HUES64 (cell line): ENCODE measurements around the gene ADM5.

Experiments
- H3K27ac ChIP-seq: 2 replicates; pipeline ENCODE4 v1.7.0; 2013; ENCODE audit warnings: low read depth, low read length, inconsistent platforms
- H3K27me3 ChIP-seq: 2 replicates; pipeline ENCODE4 v1.6.1; 2013; ENCODE audit warnings: mild to moderate bottlenecking, low read length; ENCODE audit not compliant: insufficient read depth
- H3K36me3 ChIP-seq: 2 replicates; pipeline ENCODE4 v1.6.1; 2013; ENCODE audit warnings: mild to moderate bottlenecking, low read length; ENCODE audit not compliant: insufficient read depth
- H3K4me1 ChIP-seq: 2 replicates; pipeline ENCODE4 v1.6.1; 2013; ENCODE audit warnings: mild to moderate bottlenecking, low read length, moderate library complexity; ENCODE audit not compliant: insufficient read depth
- H3K4me3 ChIP-seq: 2 replicates; pipeline ENCODE4 v1.5.1; 2013; ENCODE audit warnings: mild to moderate bottlenecking, low read length, moderate library complexity
- H3K9ac ChIP-seq: 2 replicates; pipeline ENCODE4 v1.6.1; 2013; ENCODE audit warnings: mild to moderate bottlenecking, low read depth, low read length
- H3K9me3 ChIP-seq: 2 replicates; pipeline ENCODE4 v1.6.1; 2013; ENCODE audit warnings: low read depth, low read length; ENCODE audit not compliant: insufficient read depth
- WGBS: fragments of 150-250, 120-280 bp; methylation state at CpG from one replicate; pipeline ENCODE4 v1.1.7; 2013; ENCODE audit warnings: missing lambda C conversion rate; 5-methylcytosine and 5-hydroxymethylcytosine counted together

The ADM5 gene

GRCh38 chr19:49676136-49676783 lies 13.1 kb upstream of the ADM5 start:
- Histone ChIP-seq H3K4me1 (peaks cover 10% of the 10 kb centered on the region), H3K27me3 (no peaks in the 10 kb centered on the region), H3K36me3 (peaks cover 16% of the 10 kb centered on the region), H3K27ac (peak overlapping the region; percentile 100), H3K4me3 (peak overlapping the region; percentile 99), H3K9me3 (no peaks in the 10 kb centered on the region), H3K9ac (peak overlapping the region; percentile 100)
- WGBS, result under 1% methylated on average over 27 of the region's 27 CpGs

- no peaks in the 10 kb centered on the region for H3K27me3 ChIP-seq
- no peaks in the 10 kb centered on the region for H3K9me3 ChIP-seq
- peaks cover 20% of the 10 kb centered on the region for H3K36me3 ChIP-seq
- peaks cover 10% of the 10 kb centered on the region for H3K4me1 ChIP-seq
- WGBS, result under 1% methylated on average over 34 of the region's 34 CpGs
- peak overlapping the region; percentile 100 for H3K9ac ChIP-seq
- peak overlapping the region; percentile 100 for H3K27ac ChIP-seq
- peak overlapping the region; percentile 99 for H3K4me3 ChIP-seq
Measured at GRCh38 chr19:49676784-49677230, 12.6 kb upstream of the ADM5 start.

- Histone ChIP-seq H3K4me3 (peak within 1 kb of the TSS; percentile 99), H3K36me3 (peaks cover 25% of the 10 kb centered on the region), H3K27me3 (no peaks in the 10 kb centered on the region), H3K9ac (peak within 1 kb of the TSS; percentile 100), H3K27ac (peak within 1 kb of the TSS; percentile 100), H3K9me3 (no peaks in the 10 kb centered on the region), H3K4me1 (peaks cover 10% of the 10 kb centered on the region)
- under 1% methylated on average over 41 of the region's 57 CpGs for WGBS
Measured at GRCh38 chr19:49677231-49677900, 12.0 kb upstream of the ADM5 start, which contains the start of gene PRMT1. Gene PRMT1, plus strand, starts transcription at chr19:49677271. Its CDS starts 10 bp downstream, at chr19:49677281.

DNA sequence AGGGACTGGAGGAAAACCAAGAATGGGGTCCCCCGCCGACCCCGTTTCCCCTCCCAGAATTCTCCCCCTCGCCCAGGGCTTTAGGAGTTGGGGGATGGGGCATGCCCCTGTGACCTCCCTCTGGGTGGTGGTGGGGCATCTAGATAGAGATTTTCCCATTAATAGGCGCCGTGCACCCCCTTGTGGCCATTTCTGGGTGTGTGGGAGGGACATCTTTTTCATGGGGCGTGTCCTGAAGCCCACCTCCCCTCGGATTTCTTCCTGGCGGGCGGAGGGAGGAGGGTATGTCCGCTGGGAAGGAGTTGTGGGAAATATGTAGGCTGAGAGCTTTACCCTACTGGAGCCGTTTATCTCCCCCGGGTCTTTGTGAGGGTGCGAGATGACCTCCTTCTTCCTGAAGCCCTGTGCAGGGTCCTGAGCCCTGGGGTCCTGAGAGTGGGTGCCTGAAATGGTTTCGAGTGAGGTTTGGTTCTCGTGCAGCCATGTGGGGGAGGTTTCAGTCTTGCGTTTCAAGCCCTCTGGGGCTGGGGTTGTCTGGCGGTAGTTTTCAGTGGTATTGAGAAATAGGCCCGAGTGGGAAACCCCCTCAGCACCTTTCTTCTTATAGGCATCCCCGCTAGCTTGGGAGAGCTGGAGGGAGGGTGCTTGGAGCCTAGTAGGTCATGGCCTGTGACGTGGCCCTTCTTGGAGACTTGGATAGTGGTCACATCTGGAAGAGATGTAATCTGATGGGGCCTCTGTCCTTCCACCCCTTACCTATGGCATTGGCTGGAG lies 11.3 kb upstream of the ADM5 start:
- Histone ChIP-seq H3K4me3 (peak overlapping the region; percentile 99), H3K36me3 (peaks cover 33% of the 10 kb centered on the region), H3K9ac (peak overlapping the region; percentile 100), H3K27ac (peak overlapping the region; percentile 100), H3K27me3 (no peaks in the 10 kb centered on the region), H3K4me1 (peaks cover 10% of the 10 kb centered on the region), H3K9me3 (no peaks in the 10 kb centered on the region)
- WGBS, result 4% methylated on average over 17 of the region's 21 CpGs

GRCh38 chr19:49678985-49679770 lies 10.2 kb upstream of the ADM5 start:
- Histone ChIP-seq H3K4me1 (peaks cover 10% of the 10 kb centered on the region), H3K4me3 (peak overlapping the region; percentile 24; the same call in 1 of the 2 replicates), H3K27me3 (no peaks in the 10 kb centered on the region), H3K9ac (no peak overlapping the region), H3K9me3 (no peaks in the 10 kb centered on the region), H3K27ac (no peak overlapping the region), H3K36me3 (peaks cover 33% of the 10 kb centered on the region)
- 75% methylated on average over 11 of the region's 12 CpGs for WGBS

GRCh38 chr19:49679771-49680413 lies 9.5 kb upstream of the ADM5 start:
- 51% methylated on average over 10 of the region's 10 CpGs for WGBS
- Histone ChIP-seq H3K36me3 (peaks cover 40% of the 10 kb centered on the region), H3K27ac (peak overlapping the region; percentile 1; the same call in 1 of the 2 replicates), H3K27me3 (no peaks in the 10 kb centered on the region), H3K9ac (no peak overlapping the region; the same call in 1 of the 2 replicates), H3K4me1 (peaks cover 10% of the 10 kb centered on the region), H3K9me3 (no peaks in the 10 kb centered on the region), H3K4me3 (peak overlapping the region; percentile 29; the same call in 1 of the 2 replicates)

DNA sequence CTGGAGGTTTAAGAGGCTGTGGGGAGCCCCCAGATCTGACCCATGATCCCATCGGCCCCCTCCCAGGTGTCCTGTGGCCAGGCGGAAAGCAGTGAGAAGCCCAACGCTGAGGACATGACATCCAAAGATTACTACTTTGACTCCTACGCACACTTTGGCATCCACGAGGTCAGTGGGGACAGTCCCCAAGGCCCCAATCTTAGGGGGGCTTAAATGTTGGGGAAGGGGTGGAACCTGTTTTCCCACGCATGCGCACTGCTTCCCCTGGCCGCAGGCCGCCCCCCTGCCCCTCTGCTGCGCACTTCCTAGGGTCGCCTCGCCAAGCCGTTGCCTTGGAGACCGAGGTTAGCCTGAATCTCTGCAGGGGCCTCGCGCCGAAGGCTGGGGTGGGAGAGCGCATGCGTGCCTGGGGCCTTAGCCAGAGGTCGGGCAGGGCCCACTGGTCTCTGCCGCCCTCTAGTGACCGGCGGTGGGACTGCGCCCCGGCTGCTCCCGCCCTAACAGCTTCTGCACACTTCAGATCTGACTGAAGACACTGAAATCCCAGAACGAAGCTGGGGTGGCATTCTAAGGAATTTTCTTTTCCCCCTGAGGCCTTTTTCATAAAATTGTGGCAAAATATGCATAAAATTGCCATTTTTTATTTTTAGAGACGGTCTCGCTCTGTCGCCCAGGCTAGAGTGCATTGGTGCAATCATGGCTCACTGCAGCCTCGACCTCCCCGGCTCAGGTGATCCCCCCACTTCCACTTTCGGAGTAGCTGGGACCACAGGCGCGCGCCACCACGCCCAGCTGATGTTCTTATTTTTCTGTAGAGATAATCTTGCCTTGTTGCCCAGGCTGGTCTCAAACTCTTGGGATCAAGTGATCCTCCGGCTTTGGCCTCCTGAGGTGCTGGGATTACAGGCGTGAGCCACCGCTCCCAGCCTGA lies 8.7 kb upstream of the ADM5 start:
- 41% methylated on average over 40 of the region's 40 CpGs for WGBS
- Histone ChIP-seq H3K4me3 (0 out of 2 replicates have a peak overlapping the region, but pooled peaks have one; percentile 14), H3K36me3 (peaks cover 48% of the 10 kb centered on the region), H3K27me3 (no peaks in the 10 kb centered on the region), H3K9me3 (no peaks in the 10 kb centered on the region), H3K4me1 (peaks cover 10% of the 10 kb centered on the region), H3K27ac (peak overlapping the region; percentile 1; the same call in 1 of the 2 replicates), H3K9ac (no peak overlapping the region; the same call in 1 of the 2 replicates)

DNA sequence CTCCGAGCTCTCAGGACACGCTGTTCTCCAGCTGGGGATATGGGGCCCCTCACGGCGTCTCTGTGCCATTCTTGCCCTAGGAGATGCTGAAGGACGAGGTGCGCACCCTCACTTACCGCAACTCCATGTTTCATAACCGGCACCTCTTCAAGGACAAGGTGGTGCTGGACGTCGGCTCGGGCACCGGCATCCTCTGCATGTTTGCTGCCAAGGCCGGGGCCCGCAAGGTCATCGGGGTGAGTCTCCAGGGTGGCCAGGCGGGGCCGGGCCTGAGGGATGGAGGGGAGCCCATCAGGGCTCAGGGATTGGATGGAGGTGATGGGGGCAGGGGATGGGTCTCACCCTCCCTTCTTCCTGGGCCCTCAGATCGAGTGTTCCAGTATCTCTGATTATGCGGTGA lies 7.6 kb upstream of the ADM5 start:
- 96% methylated on average over 19 of the region's 19 CpGs for WGBS
- no peaks in the 10 kb centered on the region for H3K9me3 ChIP-seq
- no peak overlapping the region for H3K4me3 ChIP-seq
- H3K9ac ChIP-seq, result no peak overlapping the region
- H3K4me1 ChIP-seq, result peaks cover 10% of the 10 kb centered on the region
- H3K27ac ChIP-seq, result no peak overlapping the region
- H3K27me3 ChIP-seq, result no peaks in the 10 kb centered on the region
- H3K36me3 ChIP-seq, result peaks cover 57% of the 10 kb centered on the region

DNA sequence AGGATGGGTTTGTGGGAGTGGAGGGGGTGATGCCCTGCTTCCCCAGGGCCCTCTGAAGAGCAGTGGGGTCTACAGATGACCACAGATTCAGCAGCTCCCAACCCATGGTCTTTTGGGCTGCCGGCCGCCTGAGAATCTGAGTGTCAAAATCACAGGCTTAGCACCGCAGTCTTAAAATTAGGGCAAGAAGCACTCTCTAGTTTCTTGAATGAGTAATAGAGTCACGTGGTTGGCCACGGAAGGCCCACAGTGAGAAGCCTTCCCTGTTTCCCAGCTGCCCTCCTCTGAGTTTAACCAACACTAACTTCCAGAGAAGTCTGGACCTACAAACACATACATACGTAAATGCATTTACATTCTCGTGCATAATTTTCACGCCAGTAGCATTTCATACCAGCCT lies 7.1 kb upstream of the ADM5 start:
- Histone ChIP-seq H3K36me3 (peaks cover 59% of the 10 kb centered on the region), H3K9ac (no peak overlapping the region), H3K9me3 (no peaks in the 10 kb centered on the region), H3K4me3 (no peak overlapping the region), H3K27ac (no peak overlapping the region), H3K4me1 (peaks cover 10% of the 10 kb centered on the region), H3K27me3 (no peaks in the 10 kb centered on the region)
- WGBS, result 95% methylated on average over 8 of the region's 8 CpGs
